ENCODE results near the gene CDK11B.
"Not testable (repeated sequence)": the region's sequence is repeated elsewhere in the genome, so short reads cannot be mapped to it uniquely, and the experiment has no call there.

GRCh38 chr1:1634613-1635012 lies 24.2 kb downstream of the CDK11B start:
- TF ChIP-seq CTCF, EZH2phosphoT487, EZH2 (IDR thresholded peaks at IDR 0.05): not testable (repeated sequence)
